HepG2 (cell line): ENCODE results near the gene HOXD4. TPM values are rescaled to one million over a fixed set of nuclear protein-coding genes. Genes with fewer than 3 reads are reported as not detected.
A peak's percentile ranks its signal among the peaks of the same experiment; 100 is the strongest.

Experiments
- AGO2 ChIP-seq: fragments of 200-400 bp; formaldehyde crosslinking; optimal IDR thresholded peaks from 2 replicates; pipeline ENCODE3; 2017; ENCODE audit warnings: mild to moderate bottlenecking, low read depth, low read length, moderate library complexity
- AKNA ChIP-seq: sonication (generic); formaldehyde crosslinking; IDR thresholded peaks from 2 replicates; pipeline ENCODE4 v1.4.0; 2020; ENCODE audit warnings: missing genetic modification reagents, borderline replicate concordance
- BRD4 ChIP-seq: sonication (generic); formaldehyde crosslinking; IDR thresholded peaks from 2 replicates; pipeline ENCODE4 v1.4.0; 2020; ENCODE audit warnings: missing genetic modification reagents
- CBX2 ChIP-seq, 2 experiments: fragments of 200-600 bp in 1 of 2; sonication (generic); formaldehyde crosslinking in 1 of 2; IDR thresholded peaks; 2 replicates each; pipeline versions ENCODE4 v1.7.0 to v1.8.1; 2018 to 2022; ENCODE audit warnings: low read depth in 2 of 2, low read length in 1 of 2, mild to moderate bottlenecking in 1 of 2, missing genetic modification reagents in 1 of 2
- CENPX ChIP-seq: sonication (generic); formaldehyde crosslinking; IDR thresholded peaks from 2 replicates; pipeline ENCODE4 v1.9.0; 2021; ENCODE audit warnings: mild to moderate bottlenecking, missing genetic modification reagents, moderate library complexity
- KMT2A ChIP-seq: sonication (generic); formaldehyde crosslinking; IDR thresholded peaks from 2 replicates; pipeline ENCODE4 v1.4.0; 2020; ENCODE audit warnings: missing genetic modification reagents
- PITX1 ChIP-seq: sonication (generic); formaldehyde crosslinking; IDR thresholded peaks from 2 replicates; pipeline ENCODE4 v1.5.1; 2020; ENCODE audit warnings: mild to moderate bottlenecking, missing genetic modification reagents
- SATB2 ChIP-seq: sonication (generic); formaldehyde crosslinking; IDR thresholded peaks from 2 replicates; pipeline ENCODE4 v1.5.0; 2020; ENCODE audit warnings: missing genetic modification reagents
- SP4 ChIP-seq: sonication (generic); formaldehyde crosslinking; IDR thresholded peaks from 2 replicates; pipeline ENCODE4 v1.8.1; 2023; ENCODE audit warnings: mild to moderate bottlenecking, missing genetic modification reagents
- ZNF337 ChIP-seq: sonication (generic); formaldehyde crosslinking; IDR thresholded peaks from 2 replicates; pipeline ENCODE4 v1.5.1; 2020; ENCODE audit warnings: missing genetic modification reagents, low read depth, mild to moderate bottlenecking, borderline replicate concordance
- ZNF564 ChIP-seq: sonication (generic); formaldehyde crosslinking; IDR thresholded peaks from 2 replicates; pipeline ENCODE4 v1.8.1; 2023; ENCODE audit warnings: mild to moderate bottlenecking, missing genetic modification reagents
- ZNF619 ChIP-seq: sonication (generic); formaldehyde crosslinking; IDR thresholded peaks from 2 replicates; pipeline ENCODE4 v1.4.0; 2020; ENCODE audit warnings: mild to moderate bottlenecking, missing genetic modification reagents
- ZNF740 ChIP-seq: sonication (generic); formaldehyde crosslinking; IDR thresholded peaks from 2 replicates; pipeline ENCODE4 v1.4.0; 2020; ENCODE audit warnings: missing genetic modification reagents
- ZNF749 ChIP-seq: sonication (generic); formaldehyde crosslinking; IDR thresholded peaks from 2 replicates; pipeline ENCODE4 v1.8.0; 2022; ENCODE audit warnings: mild to moderate bottlenecking, missing genetic modification reagents, moderate library complexity, borderline replicate concordance
- ZNF770 ChIP-seq: sonication (generic); formaldehyde crosslinking; IDR thresholded peaks from 2 replicates; pipeline ENCODE4 v1.5.0; 2020; ENCODE audit warnings: mild to moderate bottlenecking, missing genetic modification reagents
- ZNF781 ChIP-seq: sonication (generic); formaldehyde crosslinking; IDR thresholded peaks from 2 replicates; pipeline ENCODE4 v1.5.1; 2020; ENCODE audit warnings: borderline replicate concordance, mild to moderate bottlenecking, missing genetic modification reagents; ENCODE audit errors: not compliant biosample characterization
- polyA plus RNA-seq, 8 experiments: library from polyadenylated mRNA; depleted of rRNA in 3 of 8; stranded (reverse) in 7 of 8; unstranded in 1 of 8; fragments of >200 nt; fragmentation: Illumina TruSeq in 4 of 8; extraction: Trizol in 4 of 8; gene quantifications; 2 replicates each; pipeline versions ENCODE4 v1.2.1 to v1.2.3, GENCODE V29; 2011 to 2016; ENCODE audit warnings: low read depth in 4 of 8, missing spikeins in 1 of 8, mixed read lengths in 1 of 8; ENCODE audit not compliant: insufficient read depth in 1 of 8
- total RNA-seq, 5 experiments: library from RNA; depleted of rRNA; stranded (reverse); fragments of >200 nt; fragmentation: Illumina TruSeq; extraction: Trizol; gene quantifications; 2 replicates each; pipeline ENCODE4 v1.2.3, GENCODE V29; 2016; ENCODE audit warnings: low read depth in 1 of 5
- TF ChIP-seq, protein P1 (sequence below): sonication (generic); formaldehyde crosslinking; IDR thresholded peaks from 2 replicates; pipeline ENCODE4 v1.8.1; 2023; ENCODE audit warnings: mild to moderate bottlenecking, inconsistent platforms, moderate library complexity, missing genetic modification reagents, borderline replicate concordance
- TF ChIP-seq, protein P2 (sequence below): fragments of 450-650 bp; IDR thresholded peaks from 2 replicates; pipeline ENCODE4 v1.6.1; 2017

The HOXD4 gene
- total and polyA plus RNA-seq, 2 of the 13 experiments (the other 11 are each of a cell fraction or from before 2014, with no cell fraction given) = not detected

DNA sequence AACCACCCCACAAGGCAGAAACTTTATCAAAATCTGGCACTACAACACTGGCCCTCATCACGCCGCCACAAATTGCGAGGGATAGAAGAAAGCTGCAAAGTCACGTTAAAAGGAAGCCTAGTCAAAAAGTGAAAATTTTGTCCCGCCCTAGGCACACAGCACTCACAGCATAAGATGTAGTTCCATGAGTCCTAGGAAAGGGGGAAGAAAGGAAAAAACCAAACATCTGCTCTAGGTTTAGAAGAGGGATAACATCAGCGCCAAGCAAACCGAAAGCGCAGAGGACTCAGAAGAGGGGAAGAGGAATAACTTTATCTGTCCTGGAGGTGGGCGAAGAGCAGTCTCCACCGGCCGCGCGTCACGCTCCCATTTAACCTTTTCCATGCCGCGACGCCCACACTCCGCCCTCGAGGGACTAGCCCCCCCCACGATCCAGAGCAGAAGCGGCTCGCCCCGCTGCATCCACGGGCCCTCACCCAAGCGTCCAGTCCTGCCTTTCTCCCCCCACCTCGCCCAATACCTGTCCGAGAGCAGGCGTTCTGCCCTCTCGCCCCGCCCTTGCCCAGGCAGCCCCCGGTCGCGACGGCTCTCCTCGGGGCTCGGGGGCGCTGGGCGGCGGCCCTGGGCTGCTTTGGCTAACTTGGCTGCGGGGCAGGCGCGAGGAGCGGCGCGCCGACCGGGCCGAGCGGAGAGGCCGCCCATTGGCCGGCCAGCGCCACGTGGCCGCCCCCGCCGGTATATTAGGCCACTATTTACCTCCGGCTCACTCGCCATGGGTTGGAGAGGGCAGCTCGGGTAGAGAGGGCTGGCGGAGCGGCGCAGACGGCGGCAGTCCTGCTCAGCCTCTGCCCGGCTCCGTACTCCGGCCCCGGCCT is 36.8 kb downstream of the HOXD4 start, which contains the start of gene HOXD1 (continued):
- TF ChIP-seq ZNF337 (CRISPR knock-in tag) (no peak), ZNF740 (CRISPR knock-in tag) (peak; percentile 97), AGO2 (peak; percentile 84), SATB2 (no peak), PITX1 (CRISPR knock-in tag) (no peak; the same call in 1 of the 2 replicates), ZNF619 (no peak), CENPX (no peak), ZNF749 (peak; percentile 40; the same call in 1 of the 2 replicates), BRD4 (CRISPR knock-in tag) (no peak), AKNA (CRISPR knock-in tag) (no peak), ZNF770 (CRISPR knock-in tag) (no peak), CBX2 (IDR thresholded peaks at IDR 0.05; ENCODE audit: low read depth, low read length) (no peak), CBX2 (CRISPR knock-in tag; IDR thresholded peaks at IDR 0.05; ENCODE audit: low read depth) (no peak), ZNF564 (CRISPR knock-in tag) (peak; percentile 87; the same call in 1 of the 2 replicates), ZNF781 (CRISPR knock-in tag) (no peak), KMT2A (no peak; the same call in 1 of the 2 replicates), SP4 (peak; percentile 46)
- TF ChIP-seq, protein P1, sequence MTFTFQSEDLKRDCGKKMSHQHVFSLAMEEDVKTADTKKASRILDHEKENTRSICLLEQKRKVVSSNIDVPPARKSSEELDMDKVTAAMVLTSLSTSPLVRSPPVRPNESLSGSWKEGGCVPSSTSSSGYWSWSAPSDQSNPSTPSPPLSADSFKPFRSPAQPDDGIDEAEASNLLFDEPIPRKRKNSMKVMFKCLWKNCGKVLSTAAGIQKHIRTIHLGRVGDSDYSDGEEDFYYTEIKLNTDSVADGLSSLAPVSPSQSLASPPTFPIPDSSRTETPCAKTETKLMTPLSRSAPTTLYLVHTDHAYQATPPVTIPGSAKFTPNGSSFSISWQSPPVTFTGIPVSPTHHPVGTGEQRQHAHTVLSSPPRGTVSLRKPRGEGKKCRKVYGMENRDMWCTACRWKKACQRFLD (CRISPR knock-in tag) = no peak
- TF ChIP-seq, protein P2, sequence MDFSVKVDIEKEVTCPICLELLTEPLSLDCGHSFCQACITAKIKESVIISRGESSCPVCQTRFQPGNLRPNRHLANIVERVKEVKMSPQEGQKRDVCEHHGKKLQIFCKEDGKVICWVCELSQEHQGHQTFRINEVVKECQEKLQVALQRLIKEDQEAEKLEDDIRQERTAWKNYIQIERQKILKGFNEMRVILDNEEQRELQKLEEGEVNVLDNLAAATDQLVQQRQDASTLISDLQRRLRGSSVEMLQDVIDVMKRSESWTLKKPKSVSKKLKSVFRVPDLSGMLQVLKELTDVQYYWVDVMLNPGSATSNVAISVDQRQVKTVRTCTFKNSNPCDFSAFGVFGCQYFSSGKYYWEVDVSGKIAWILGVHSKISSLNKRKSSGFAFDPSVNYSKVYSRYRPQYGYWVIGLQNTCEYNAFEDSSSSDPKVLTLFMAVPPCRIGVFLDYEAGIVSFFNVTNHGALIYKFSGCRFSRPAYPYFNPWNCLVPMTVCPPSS = no peak
